CD14-positive monocyte (primary cell): ENCODE measurements around the gene KCNMA1. TPM values are rescaled to one million over a fixed set of nuclear protein-coding genes. Genes with fewer than 3 reads are reported as not detected.

Experiments
- DNase-seq, 3 donors: peaks; one replicate each; pipeline ENCODE4 v3.0.0-alpha.2; 2011 to 2022
- H2AFZ ChIP-seq: 2 replicates; pipeline ENCODE4 v1.6.0; 2012; ENCODE audit warnings: mild to moderate bottlenecking, low read depth, low read length, inconsistent platforms; ENCODE audit not compliant: insufficient read depth, poor library complexity, severe bottlenecking
- H3K27ac ChIP-seq, 2 donors: 1 replicate in 1 of 2; 2 replicates in 1 of 2; pipeline ENCODE4 v1.5.1; 2012 to 2013; ENCODE audit warnings: low read length in 2 of 2, control low read depth in 1 of 2, inconsistent platforms in 1 of 2, low read depth in 1 of 2, mild to moderate bottlenecking in 1 of 2
- H3K27me3 ChIP-seq, 2 donors: one replicate each; pipeline versions ENCODE4 v1.6.0 to v1.6.1; 2011 to 2013; ENCODE audit warnings: low read length in 2 of 2; ENCODE audit not compliant: control insufficient read depth in 2 of 2, insufficient read depth in 2 of 2
- H3K36me3 ChIP-seq, 2 donors: replicated peaks in 1 of 2; 1 replicate in 1 of 2; 2 replicates in 1 of 2; pipeline versions ENCODE4 v1.5.1 to v1.6.1; 2012 to 2013; ENCODE audit warnings: low read length in 2 of 2, control low read depth in 1 of 2, inconsistent platforms in 1 of 2, mild to moderate bottlenecking in 1 of 2; ENCODE audit not compliant: insufficient read depth in 2 of 2, control insufficient read depth in 1 of 2
- H3K4me1 ChIP-seq, 2 donors: 1 replicate in 1 of 2; 2 replicates in 1 of 2; pipeline versions ENCODE4 v1.5.1 to v1.6.1; 2012 to 2013; ENCODE audit warnings: low read length in 2 of 2, control low read depth in 1 of 2, inconsistent platforms in 1 of 2, mild to moderate bottlenecking in 1 of 2, moderate library complexity in 1 of 2; ENCODE audit not compliant: insufficient read depth in 2 of 2, control insufficient read depth in 1 of 2
- H3K4me2 ChIP-seq: replicated peaks from 2 replicates; pipeline ENCODE3; 2012; ENCODE audit warnings: low read length, moderate library complexity, mild to moderate bottlenecking; ENCODE audit not compliant: poor library complexity, severe bottlenecking; ENCODE audit errors: extremely low read depth
- H3K4me3 ChIP-seq, 3 experiments: fragments of 200-600 bp in 1 of 3; sonication (generic) in 1 of 3; replicated peaks in 1 of 3; 1 replicate in 2 of 3; 2 replicates in 1 of 3; pipeline ENCODE4 v1.5.1; 2011 to 2013; ENCODE audit warnings: low read length in 3 of 3, mild to moderate bottlenecking in 3 of 3, control low read depth in 2 of 3, low read depth in 2 of 3, inconsistent platforms in 1 of 3, moderate library complexity in 1 of 3
- H3K79me2 ChIP-seq: 2 replicates; pipeline ENCODE4 v1.6.0; 2012; ENCODE audit warnings: mild to moderate bottlenecking, control low read depth, inconsistent platforms, low read length, moderate library complexity; ENCODE audit not compliant: insufficient read depth
- H3K9ac ChIP-seq: 2 replicates; pipeline ENCODE4 v1.6.0; 2017; ENCODE audit warnings: low read length, mild to moderate bottlenecking; ENCODE audit not compliant: insufficient read depth, poor library complexity, severe bottlenecking
- H3K9me3 ChIP-seq, 2 donors: replicated peaks in 1 of 2; 1 replicate in 1 of 2; 2 replicates in 1 of 2; pipeline versions ENCODE4 v1.5.1 to v1.6.1; 2012 to 2013; ENCODE audit warnings: low read length in 2 of 2, control low read depth in 1 of 2; ENCODE audit not compliant: control insufficient read depth in 1 of 2, insufficient read depth in 1 of 2
- H4K20me1 ChIP-seq: 2 replicates; pipeline ENCODE4 v1.6.0; 2012; ENCODE audit warnings: mild to moderate bottlenecking, low read length, control low read depth, moderate library complexity; ENCODE audit not compliant: insufficient read depth
- H3K27ac Mint-ChIP-seq, 7 donors: one replicate each; pipeline ENCODE4 v1.8.0; 2020; ENCODE audit warnings: mild to moderate bottlenecking in 7 of 7, mixed read lengths in 7 of 7, moderate library complexity in 6 of 7, inconsistent platforms in 2 of 7
- H3K27me3 Mint-ChIP-seq, 3 donors: one replicate each; pipeline ENCODE4 v1.8.0; 2021 to 2022; ENCODE audit warnings: low read depth in 3 of 3, mild to moderate bottlenecking in 3 of 3, mixed read lengths in 3 of 3, moderate library complexity in 3 of 3, inconsistent platforms in 1 of 3
- H3K36me3 Mint-ChIP-seq, 2 donors: one replicate each; pipeline ENCODE4 v1.8.0; 2020; ENCODE audit warnings: mixed read lengths in 2 of 2, inconsistent platforms in 1 of 2, mild to moderate bottlenecking in 1 of 2
- H3K4me1 Mint-ChIP-seq: one replicate; pipeline ENCODE4 v1.8.0; 2020; ENCODE audit warnings: mild to moderate bottlenecking, mixed read lengths
- H3K4me3 Mint-ChIP-seq, 2 donors: one replicate each; pipeline ENCODE4 v1.8.0; 2020; ENCODE audit warnings: mild to moderate bottlenecking in 2 of 2, mixed read lengths in 2 of 2, moderate library complexity in 1 of 2
- H3K9me3 Mint-ChIP-seq, 7 donors: one replicate each; pipeline ENCODE4 v1.8.0; 2020 to 2022; ENCODE audit warnings: mixed read lengths in 7 of 7, mild to moderate bottlenecking in 6 of 7, moderate library complexity in 6 of 7, inconsistent platforms in 2 of 7
- CTCF ChIP-seq: fragments of 200-600 bp; IDR thresholded peaks from one replicate; pipeline ENCODE4 v1.8.0; 2022; ENCODE audit warnings: antibody characterized with exemption, mild to moderate bottlenecking
- WGBS: methylation state at CpG from one replicate; pipeline ENCODE4 v1.1.5; 2013; ENCODE audit warnings: missing lambda C conversion rate; ENCODE audit not compliant: insufficient coverage; 5-methylcytosine and 5-hydroxymethylcytosine counted together
- intact Hi-C, 2 donors: fragments of 100-400 bp; cut with micrococcal nuclease; formaldehyde crosslinking; loops; one replicate each; pipeline versions ENCODE4 v1.15.0 to v1.15.1; 2023
- polyA plus RNA-seq, 3 donors: library from polyadenylated mRNA; depleted of rRNA in 1 of 3; unstranded in 2 of 3; stranded (reverse) in 1 of 3; fragments of 300-500 nt in 2 of 3; fragments of >200 nt in 1 of 3; fragmentation: Illumina TruSeq in 2 of 3; gene quantifications; 1 replicate in 2 of 3; 2 replicates in 1 of 3; pipeline ENCODE4 v1.2.3, GENCODE V29; 2012 to 2021

KCNMA1 gene
- polyA plus RNA-seq, 3 donors, result 0.11 to 1.0 TPM; not detected in 1

GRCh38 chr10:77111611-77112550 lies 525.7 kb downstream of the KCNMA1 start:
- Histone ChIP-seq H3K4me1 (no peaks in the 10 kb centered on the region), H3K4me3 (no peak overlapping the region), H4K20me1 (no peaks in the 10 kb centered on the region), H2AFZ (no peak overlapping the region), H3K9me3 (no peaks in the 10 kb centered on the region), H3K27ac (no peak overlapping the region), H3K4me2 (no peak overlapping the region), H3K79me2 (no peaks in the 10 kb centered on the region), H3K9ac (no peak overlapping the region), H3K36me3 (no peaks in the 10 kb centered on the region), H3K27me3 (no peaks in the 10 kb centered on the region)
- intact Hi-C loops, result no loop called here
- H3K36me3 Mint-ChIP-seq, result no peaks in the 10 kb centered on the region
- TF ChIP-seq CTCF, result peak; percentile 83
- H3K27ac Mint-ChIP-seq, result peak overlapping the region in 1 of 7 donors; percentile 30
- H3K4me1 Mint-ChIP-seq, result no peaks in the 10 kb centered on the region
- H3K9me3 Mint-ChIP-seq, result no peaks in the 10 kb centered on the region
- H3K27me3 Mint-ChIP-seq, result peaks cover 2 to 5% (median 4%) of the 10 kb centered on the region in 3 donors
- peak overlapping the region in 1 of 2 donors; percentile 43 for H3K4me3 Mint-ChIP-seq
- peak in 2 of 3 donors; percentile 22 to 30 for DNase-seq
- WGBS, result 39% methylated on average over 3 of the region's 12 CpGs

GRCh38 chr10:77110757-77111156 lies 526.9 kb downstream of the KCNMA1 start:
- H3K36me3 Mint-ChIP-seq, result no peaks in the 10 kb centered on the region
- DNase-seq, result no peak
- no peaks in the 10 kb centered on the region for H3K36me3 ChIP-seq
- no peak for TF ChIP-seq CTCF
- no peaks in the 10 kb centered on the region for H3K27me3 ChIP-seq
- H3K4me1 ChIP-seq, result no peaks in the 10 kb centered on the region
- H3K27ac ChIP-seq, result no peak overlapping the region
- H3K4me2 ChIP-seq, result no peak overlapping the region
- H4K20me1 ChIP-seq, result no peaks in the 10 kb centered on the region
- H3K9me3 ChIP-seq, result no peaks in the 10 kb centered on the region
- intact Hi-C loops, result no loop called here
- H3K9me3 Mint-ChIP-seq, result no peaks in the 10 kb centered on the region
- no peak overlapping the region for H3K9ac ChIP-seq
- peaks cover 4 to 6% (median 5%) of the 10 kb centered on the region in 3 donors for H3K27me3 Mint-ChIP-seq
- H3K79me2 ChIP-seq, result no peaks in the 10 kb centered on the region
- H3K4me3 Mint-ChIP-seq, result no peak overlapping the region
- H3K4me3 ChIP-seq, result no peak overlapping the region
- no peak overlapping the region for H3K27ac Mint-ChIP-seq
- no peaks in the 10 kb centered on the region for H3K4me1 Mint-ChIP-seq
- no peak overlapping the region for H2AFZ ChIP-seq
- WGBS, result no CpG with 5 or more reads among the region's 4 CpGs
